ENCODE results near the gene KRTAP9-1. TPM values are rescaled to one million over a fixed set of nuclear protein-coding genes. Genes with fewer than 3 reads are reported as not detected.

Gene KRTAP9-1
- polyA plus RNA-seq, 3 donors = not detected

- Histone ChIP-seq H3K9ac (ENCODE audit: insufficient read depth, low read length, poor library complexity, severe bottlenecking) (no peak overlapping the region), H3K36me3 (replicated peaks in 1 of 2; ENCODE audit: control insufficient read depth in 1 of 2, insufficient read depth in 2 of 2, low read length in 2 of 2) (no peaks in the 10 kb centered on the region), H3K27ac (ENCODE audit: low read depth in 1 of 2, low read length in 2 of 2) (no peak overlapping the region), H3K9me3 (replicated peaks in 1 of 2; ENCODE audit: control insufficient read depth in 1 of 2, insufficient read depth in 1 of 2, low read length in 2 of 2) (no peaks in the 10 kb centered on the region), H3K4me1 (ENCODE audit: control insufficient read depth in 1 of 2, insufficient read depth in 2 of 2, low read length in 2 of 2) (no peaks in the 10 kb centered on the region), H2AFZ (ENCODE audit: insufficient read depth, low read depth, low read length, poor library complexity, severe bottlenecking) (no peak overlapping the region), H3K4me2 (replicated peaks; ENCODE audit: extremely low read depth, low read length, poor library complexity, severe bottlenecking) (no peak overlapping the region), H3K27me3 (ENCODE audit: control insufficient read depth in 2 of 2, insufficient read depth in 2 of 2, low read length in 2 of 2) (peaks cover 0 to 3% of the 10 kb centered on the region in 2 donors), H4K20me1 (ENCODE audit: insufficient read depth, low read length) (no peaks in the 10 kb centered on the region), H3K79me2 (ENCODE audit: insufficient read depth, low read length) (no peaks in the 10 kb centered on the region), H3K4me3 (replicated peaks in 1 of 3; ENCODE audit: low read depth in 2 of 3, low read length in 3 of 3) (no peak overlapping the region)
- intact Hi-C loops (cut with micrococcal nuclease) = no loop called here
- Mint-ChIP-seq H3K4me1 (no peaks in the 10 kb centered on the region), H3K27ac (no peak overlapping the region), H3K27me3 (ENCODE audit: low read depth in 3 of 3) (peaks cover 6 to 11% (median 8%) of the 10 kb centered on the region in 3 donors), H3K4me3 (no peak overlapping the region), H3K36me3 (no peaks in the 10 kb centered on the region), H3K9me3 (peaks cover 0 to 2% (median 0%) of the 10 kb centered on the region in 7 donors)
- WGBS (ENCODE audit: insufficient coverage) = no CpG with 5 or more reads among the region's 1 CpG
- no peak for DNase-seq
- TF ChIP-seq, protein P1, sequence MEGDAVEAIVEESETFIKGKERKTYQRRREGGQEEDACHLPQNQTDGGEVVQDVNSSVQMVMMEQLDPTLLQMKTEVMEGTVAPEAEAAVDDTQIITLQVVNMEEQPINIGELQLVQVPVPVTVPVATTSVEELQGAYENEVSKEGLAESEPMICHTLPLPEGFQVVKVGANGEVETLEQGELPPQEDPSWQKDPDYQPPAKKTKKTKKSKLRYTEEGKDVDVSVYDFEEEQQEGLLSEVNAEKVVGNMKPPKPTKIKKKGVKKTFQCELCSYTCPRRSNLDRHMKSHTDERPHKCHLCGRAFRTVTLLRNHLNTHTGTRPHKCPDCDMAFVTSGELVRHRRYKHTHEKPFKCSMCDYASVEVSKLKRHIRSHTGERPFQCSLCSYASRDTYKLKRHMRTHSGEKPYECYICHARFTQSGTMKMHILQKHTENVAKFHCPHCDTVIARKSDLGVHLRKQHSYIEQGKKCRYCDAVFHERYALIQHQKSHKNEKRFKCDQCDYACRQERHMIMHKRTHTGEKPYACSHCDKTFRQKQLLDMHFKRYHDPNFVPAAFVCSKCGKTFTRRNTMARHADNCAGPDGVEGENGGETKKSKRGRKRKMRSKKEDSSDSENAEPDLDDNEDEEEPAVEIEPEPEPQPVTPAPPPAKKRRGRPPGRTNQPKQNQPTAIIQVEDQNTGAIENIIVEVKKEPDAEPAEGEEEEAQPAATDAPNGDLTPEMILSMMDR (IDR thresholded peaks at IDR 0.05) = no peak
Measured at GRCh38 chr17:41185001-41185400, 4.7 kb upstream of the KRTAP9-1 start.

DNA sequence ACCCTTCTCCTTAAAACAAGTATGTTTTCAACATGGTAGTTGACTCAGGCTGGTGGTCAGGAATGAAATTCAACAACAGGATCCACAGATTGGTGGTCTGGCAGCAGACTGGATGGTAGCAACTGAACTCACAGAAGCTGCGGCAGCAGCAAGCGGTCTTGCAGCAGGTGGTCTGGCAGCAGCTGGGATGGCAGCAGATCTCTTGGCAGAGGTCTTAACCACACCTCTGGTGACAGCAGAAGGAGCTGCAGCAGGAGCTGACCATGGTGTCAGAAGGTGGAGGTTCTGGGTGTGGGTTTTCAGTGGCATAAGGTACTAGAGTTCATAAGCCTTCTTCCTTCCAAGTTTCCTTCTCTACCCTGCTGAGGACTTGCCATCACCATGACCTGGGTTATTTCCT, 2.8 kb upstream of the KRTAP9-1 start:
- Histone ChIP-seq H3K9me3 (replicated peaks in 1 of 2; ENCODE audit: control insufficient read depth in 1 of 2, insufficient read depth in 1 of 2, low read length in 2 of 2) (no peaks in the 10 kb centered on the region), H3K4me1 (ENCODE audit: control insufficient read depth in 1 of 2, insufficient read depth in 2 of 2, low read length in 2 of 2) (no peaks in the 10 kb centered on the region), H3K4me2 (replicated peaks; ENCODE audit: extremely low read depth, low read length, poor library complexity, severe bottlenecking) (no peak overlapping the region), H3K79me2 (ENCODE audit: insufficient read depth, low read length) (no peaks in the 10 kb centered on the region), H4K20me1 (ENCODE audit: insufficient read depth, low read length) (no peaks in the 10 kb centered on the region), H3K27ac (ENCODE audit: low read depth in 1 of 2, low read length in 2 of 2) (no peak overlapping the region), H3K36me3 (replicated peaks in 1 of 2; ENCODE audit: control insufficient read depth in 1 of 2, insufficient read depth in 2 of 2, low read length in 2 of 2) (no peaks in the 10 kb centered on the region), H3K9ac (ENCODE audit: insufficient read depth, low read length, poor library complexity, severe bottlenecking) (no peak overlapping the region), H2AFZ (ENCODE audit: insufficient read depth, low read depth, low read length, poor library complexity, severe bottlenecking) (no peak overlapping the region), H3K27me3 (ENCODE audit: control insufficient read depth in 2 of 2, insufficient read depth in 2 of 2, low read length in 2 of 2) (peaks cover 0 to 3% of the 10 kb centered on the region in 2 donors), H3K4me3 (replicated peaks in 1 of 3; ENCODE audit: low read depth in 2 of 3, low read length in 3 of 3) (no peak overlapping the region)
- WGBS (ENCODE audit: insufficient coverage) = 94% methylated on average over 2 of the region's 2 CpGs
- Mint-ChIP-seq H3K27me3 (ENCODE audit: low read depth in 3 of 3) (peaks cover 8 to 15% (median 8%) of the 10 kb centered on the region in 3 donors), H3K4me1 (no peaks in the 10 kb centered on the region), H3K4me3 (no peak overlapping the region), H3K36me3 (no peaks in the 10 kb centered on the region), H3K27ac (no peak overlapping the region), H3K9me3 (peaks cover 0 to 4% (median 0%) of the 10 kb centered on the region in 7 donors)
- TF ChIP-seq, protein P1 (IDR thresholded peaks at IDR 0.05) = no peak
- no peak for DNase-seq
- intact Hi-C loops (cut with micrococcal nuclease) = no loop called here

Data from CD14-positive monocyte (primary cell).